HepG2 (cell line): ENCODE results near the gene ATP6V1G2. TPM values are rescaled to one million over a fixed set of nuclear protein-coding genes. Genes with fewer than 3 reads are reported as not detected.

Experiments used
- AGO1 ChIP-seq: fragments of 200-400 bp; formaldehyde crosslinking; IDR thresholded peaks from 2 replicates; pipeline ENCODE4 v1.6.1; 2017; ENCODE audit warnings: mild to moderate bottlenecking, low read depth, low read length, moderate library complexity; ENCODE audit not compliant: poor library complexity, severe bottlenecking
- BCL3 ChIP-seq: sonication (generic); formaldehyde crosslinking; IDR thresholded peaks from 2 replicates; pipeline ENCODE4 v1.5.1; 2020; ENCODE audit warnings: mild to moderate bottlenecking, missing genetic modification reagents, moderate library complexity
- ETS1 ChIP-seq: sonication (generic); formaldehyde crosslinking; IDR thresholded peaks from 2 replicates; pipeline ENCODE4 v1.4.0; 2020; ENCODE audit warnings: missing genetic modification reagents
- FOXJ3 ChIP-seq: sonication (generic); formaldehyde crosslinking; IDR thresholded peaks from 2 replicates; pipeline ENCODE4 v1.4.0; 2020; ENCODE audit warnings: missing genetic modification reagents, mild to moderate bottlenecking, borderline replicate concordance
- GFI1 ChIP-seq: sonication (generic); formaldehyde crosslinking; IDR thresholded peaks from 2 replicates; pipeline ENCODE4 v1.5.0; 2020; ENCODE audit warnings: missing genetic modification reagents, mild to moderate bottlenecking, borderline replicate concordance
- HOXA5 ChIP-seq: sonication (generic); formaldehyde crosslinking; IDR thresholded peaks from 2 replicates; pipeline ENCODE4 v1.4.0; 2020; ENCODE audit warnings: missing genetic modification reagents
- MEIS2 ChIP-seq: sonication (generic); formaldehyde crosslinking; IDR thresholded peaks from 2 replicates; pipeline ENCODE4 v1.9.0; 2021; ENCODE audit warnings: mild to moderate bottlenecking, missing genetic modification reagents
- MZF1 ChIP-seq: sonication (generic); formaldehyde crosslinking; IDR thresholded peaks from 2 replicates; pipeline ENCODE4 v1.8.1; 2023; ENCODE audit warnings: mild to moderate bottlenecking, missing genetic modification reagents, borderline replicate concordance
- PHB2 ChIP-seq: fragments of 450-650 bp; IDR thresholded peaks from 2 replicates; pipeline ENCODE4 v1.6.1; 2018; ENCODE audit not compliant: partially characterized antibody
- RORA ChIP-seq: sonication (generic); formaldehyde crosslinking; IDR thresholded peaks from 2 replicates; pipeline ENCODE4 v1.5.0; 2020; ENCODE audit warnings: mild to moderate bottlenecking, missing genetic modification reagents, moderate library complexity
- SRSF1 ChIP-seq: fragments of 200-400 bp; formaldehyde crosslinking; optimal IDR thresholded peaks from 2 replicates; pipeline ENCODE3; 2017; ENCODE audit warnings: mild to moderate bottlenecking, low read depth, low read length, moderate library complexity
- STAG1 ChIP-seq: sonication (generic); formaldehyde crosslinking; IDR thresholded peaks from 2 replicates; pipeline ENCODE4 v1.4.0; 2020; ENCODE audit warnings: missing genetic modification reagents
- TAF15 ChIP-seq: fragments of 200-400 bp; formaldehyde crosslinking; IDR thresholded peaks from one replicate; pipeline ENCODE4 v1.6.1; 2018; ENCODE audit warnings: mild to moderate bottlenecking, low read depth, low read length; ENCODE audit not compliant: poor library complexity, severe bottlenecking
- TARDBP ChIP-seq: sonication (generic); formaldehyde crosslinking; IDR thresholded peaks from 2 replicates; pipeline ENCODE4 v1.8.0; 2022; ENCODE audit warnings: mild to moderate bottlenecking, missing genetic modification reagents
- ZNF24 ChIP-seq: fragments of 450-650 bp; IDR thresholded peaks from 2 replicates; pipeline ENCODE4 v1.6.1; 2017; ENCODE audit warnings: antibody characterized with exemption, mild to moderate bottlenecking
- ZNF580 ChIP-seq: IDR thresholded peaks from 2 replicates; pipeline ENCODE4 v1.6.1; 2016; ENCODE audit warnings: low read depth, borderline replicate concordance
- ZNF639 ChIP-seq: conservative IDR thresholded peaks from 2 replicates; pipeline ENCODE4 v1.6.1; 2018; ENCODE audit warnings: missing genetic modification reagents
- ZNF740 ChIP-seq: sonication (generic); formaldehyde crosslinking; IDR thresholded peaks from 2 replicates; pipeline ENCODE4 v1.4.0; 2020; ENCODE audit warnings: missing genetic modification reagents
- ZNF800 ChIP-seq: sonication (generic); formaldehyde crosslinking; IDR thresholded peaks from 2 replicates; pipeline ENCODE4 v1.4.0; 2020; ENCODE audit warnings: missing genetic modification reagents
- ZSCAN5A ChIP-seq: sonication (generic); formaldehyde crosslinking; IDR thresholded peaks from 2 replicates; pipeline ENCODE4 v1.8.0; 2022; ENCODE audit warnings: mild to moderate bottlenecking, missing genetic modification reagents, borderline replicate concordance
- polyA plus RNA-seq, 8 experiments: library from polyadenylated mRNA; depleted of rRNA in 3 of 8; stranded (reverse) in 7 of 8; unstranded in 1 of 8; fragments of >200 nt; fragmentation: Illumina TruSeq in 4 of 8; extraction: Trizol in 4 of 8; gene quantifications; 2 replicates each; pipeline versions ENCODE4 v1.2.1 to v1.2.3, GENCODE V29; 2011 to 2016; ENCODE audit warnings: low read depth in 4 of 8, missing spikeins in 1 of 8, mixed read lengths in 1 of 8; ENCODE audit not compliant: insufficient read depth in 1 of 8
- total RNA-seq, 5 experiments: library from RNA; depleted of rRNA; stranded (reverse); fragments of >200 nt; fragmentation: Illumina TruSeq; extraction: Trizol; gene quantifications; 2 replicates each; pipeline ENCODE4 v1.2.3, GENCODE V29; 2016; ENCODE audit warnings: low read depth in 1 of 5

Gene ATP6V1G2
- total and polyA plus RNA-seq, 2 of the 13 experiments (the other 11 are each of a cell fraction or from before 2014, with no cell fraction given), result 0.27 to 0.83 TPM

- TF ChIP-seq ZNF800, result peak; percentile 39
- TF ChIP-seq GFI1 (CRISPR knock-in tag), result peak; percentile 71; the same call in 1 of the 2 replicates
- TF ChIP-seq STAG1 (CRISPR knock-in tag), result no peak
- TF ChIP-seq FOXJ3 (CRISPR knock-in tag), result peak; percentile 82; the same call in 1 of the 2 replicates
- peak; percentile 86 for TF ChIP-seq ZNF580 (CRISPR knock-in tag)
- TF ChIP-seq HOXA5, result peak; percentile 97
- TF ChIP-seq ZNF639, result peak; percentile 20
- TF ChIP-seq BCL3 (CRISPR knock-in tag), result peak; percentile 94
- TF ChIP-seq ZNF24, result peak; percentile 48
- TF ChIP-seq TAF15, result no peak
- peak; percentile 58 for TF ChIP-seq TARDBP (CRISPR knock-in tag)
- TF ChIP-seq ZNF740 (CRISPR knock-in tag), result peak; percentile 68; the same call in 1 of the 2 replicates
- TF ChIP-seq ETS1, result peak; percentile 92
- peak; percentile 64; the same call in 1 of the 2 replicates for TF ChIP-seq MEIS2 (CRISPR knock-in tag)
- TF ChIP-seq RORA (CRISPR knock-in tag), result no peak
- TF ChIP-seq SRSF1, result peak; percentile 89
- no peak for TF ChIP-seq AGO1
- 0 out of 2 replicates have a peak, but pooled peaks have one; percentile 38 for TF ChIP-seq MZF1 (CRISPR knock-in tag)
- no peak; the same call in 1 of the 2 replicates for TF ChIP-seq ZSCAN5A (CRISPR knock-in tag)
- TF ChIP-seq PHB2, result no peak
Observed at GRCh38 chr6:31541658-31542521, 4.5 kb downstream of the ATP6V1G2 start, which contains the start of gene DDX39B (continued).
